Measurements from ENCODE around the gene GPATCH8.
"Not testable (repeated sequence)": the region's sequence is repeated elsewhere in the genome, so short reads cannot be mapped to it uniquely, and the experiment has no call there.

Gene GPATCH8

GRCh38 chr17:44376124-44376523 lies 127.1 kb downstream of the GPATCH8 start:
- peak; percentile 26 to 72 for DNase-seq (ENCODE audit: low read depth in 2 of 2)
- H3K4me3 ChIP-seq (replicated peaks in 1 of 2; ENCODE audit: low read depth in 2 of 2, low read length in 2 of 2), result no peak overlapping the region
- TF ChIP-seq CTCF (IDR thresholded peaks at IDR 0.05; ENCODE audit: low read depth, low read length), result peak; percentile 60

GRCh38 chr17:44375196-44376017 lies 127.8 kb downstream of the GPATCH8 start:
- TF ChIP-seq CTCF (IDR thresholded peaks at IDR 0.05; ENCODE audit: low read depth, low read length), result no peak
- H3K4me3 ChIP-seq (replicated peaks in 1 of 2; ENCODE audit: low read depth in 2 of 2, low read length in 2 of 2), result no peak overlapping the region
- DNase-seq (ENCODE audit: low read depth in 2 of 2), result no peak

GRCh38 chr17:44374306-44375195 lies 128.7 kb downstream of the GPATCH8 start:
- H3K4me3 ChIP-seq (replicated peaks in 1 of 2; ENCODE audit: low read depth in 2 of 2, low read length in 2 of 2), result no peak overlapping the region
- no peak for TF ChIP-seq CTCF (IDR thresholded peaks at IDR 0.05; ENCODE audit: low read depth, low read length)
- DNase-seq (ENCODE audit: low read depth in 2 of 2), result no peak

GRCh38 chr17:44372036-44372435 lies 131.2 kb downstream of the GPATCH8 start:
- no peak for TF ChIP-seq CTCF (IDR thresholded peaks at IDR 0.05; ENCODE audit: low read depth, low read length)
- H3K4me3 ChIP-seq (replicated peaks in 1 of 2; ENCODE audit: low read depth in 2 of 2, low read length in 2 of 2), result no peak overlapping the region
- DNase-seq (ENCODE audit: low read depth in 2 of 2), result no peak

- H3K4me3 ChIP-seq (replicated peaks in 1 of 2; ENCODE audit: low read depth in 2 of 2, low read length in 2 of 2); DNase-seq (ENCODE audit: low read depth in 2 of 2): not testable (repeated sequence)
These were observed 133.7 kb downstream of the GPATCH8 start for GRCh38 chr17:44369414-44370023.

GRCh38 chr17:44368391-44369243 lies 134.6 kb downstream of the GPATCH8 start:
- H3K4me3 ChIP-seq (replicated peaks in 1 of 2; ENCODE audit: low read depth in 2 of 2, low read length in 2 of 2); DNase-seq (ENCODE audit: low read depth in 2 of 2): not testable (repeated sequence)

- H3K4me3 ChIP-seq (replicated peaks in 1 of 2; ENCODE audit: low read depth in 2 of 2, low read length in 2 of 2), result no peak overlapping the region
- no peak for TF ChIP-seq CTCF (IDR thresholded peaks at IDR 0.05; ENCODE audit: low read depth, low read length)
- no peak for DNase-seq (ENCODE audit: low read depth in 2 of 2)
These were observed 135.8 kb downstream of the GPATCH8 start for GRCh38 chr17:44367231-44367979.

GRCh38 chr17:44365051-44365450 lies 138.2 kb downstream of the GPATCH8 start:
- H3K4me3 ChIP-seq (replicated peaks in 1 of 2; ENCODE audit: low read depth in 2 of 2, low read length in 2 of 2); DNase-seq (ENCODE audit: low read depth in 2 of 2): not testable (repeated sequence)

Measured in cardiac fibroblast (primary cell).